HG03139 (cell line): ENCODE results near the gene PREP.
"Not testable (repeated sequence)": the region's sequence is repeated elsewhere in the genome, so short reads cannot be mapped to it uniquely, and the experiment has no call there.

Source experiments
- ATAC-seq: cut with Tn5 transposase; IDR thresholded peaks from one replicate; pipeline ENCODE4 v1.9.1; 2021; ENCODE audit not compliant: unreplicated experiment

PREP gene

DNA sequence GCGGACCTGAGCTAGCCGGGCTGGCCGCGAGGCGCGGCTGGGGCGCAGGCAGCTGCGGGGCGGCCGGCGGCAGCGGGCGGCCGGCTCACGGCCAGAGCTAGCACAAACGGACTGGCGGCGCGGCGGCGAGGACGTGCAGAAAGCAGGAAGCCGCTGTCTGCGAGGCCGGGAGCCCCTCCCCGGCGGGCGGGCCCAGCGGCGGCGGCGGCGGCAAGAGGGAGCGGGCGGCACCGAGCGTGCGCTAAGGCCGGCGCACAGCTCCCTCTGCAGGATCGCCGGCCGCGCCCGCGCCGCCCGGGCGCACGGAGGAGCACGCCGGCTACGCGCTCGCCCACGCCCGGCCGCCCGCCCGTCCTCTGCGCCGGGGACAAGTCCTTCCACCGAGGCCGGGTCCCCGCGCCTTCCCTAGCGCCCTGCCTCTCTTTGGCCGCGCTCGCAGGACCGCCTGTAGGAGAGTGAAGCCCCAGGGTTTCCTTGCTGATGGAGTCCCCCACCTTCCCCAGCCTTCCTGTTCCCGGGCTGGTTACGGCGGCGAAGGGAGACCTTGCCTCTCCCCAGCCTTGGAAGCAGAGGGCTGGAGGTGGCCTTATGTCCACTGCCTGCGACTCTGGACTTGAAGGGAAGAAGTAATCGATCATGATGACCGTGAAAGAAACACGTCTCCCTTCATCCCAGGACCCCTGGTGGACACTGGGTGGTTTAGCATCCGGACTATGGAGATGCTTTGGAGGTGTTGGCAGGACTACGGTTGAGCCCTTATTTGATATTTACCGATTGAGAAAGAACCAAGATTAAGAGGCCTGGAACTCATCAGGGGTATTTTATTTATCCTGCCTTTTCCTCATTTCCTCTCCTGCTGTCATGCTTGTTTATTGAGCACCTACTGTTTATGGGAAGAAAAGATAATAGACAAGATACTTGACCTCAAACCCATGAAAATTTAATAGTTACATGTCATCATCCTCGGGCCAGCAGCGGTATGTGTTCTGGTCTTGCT, at the start of gene PREP:
Gene PREP (minus strand): TSS at position 144 of the 997 bp plus-strand sequence. CDS start 191 bp downstream, outside the sequence.
- peak; percentile 90 for ATAC-seq

DNA sequence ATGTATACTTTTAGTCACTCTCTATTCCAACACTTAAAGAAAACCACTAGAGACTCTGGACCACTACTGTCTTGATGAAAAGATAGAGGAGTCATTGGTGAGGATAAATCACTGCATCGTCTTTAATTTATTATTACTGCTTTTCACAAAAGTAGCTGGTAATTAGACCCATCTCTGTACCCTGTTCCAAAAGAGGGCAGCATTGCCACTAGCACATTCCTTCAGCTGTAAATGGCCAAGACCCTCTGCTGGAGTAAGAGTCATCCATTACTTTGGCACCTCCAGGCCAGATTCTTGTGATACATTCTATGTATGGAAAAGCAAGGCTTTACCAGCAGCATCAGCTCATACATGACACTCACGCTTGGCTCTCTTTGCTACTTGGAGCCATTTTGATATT, 49.5 kb upstream of the PREP start:
- no peak for ATAC-seq

DNA sequence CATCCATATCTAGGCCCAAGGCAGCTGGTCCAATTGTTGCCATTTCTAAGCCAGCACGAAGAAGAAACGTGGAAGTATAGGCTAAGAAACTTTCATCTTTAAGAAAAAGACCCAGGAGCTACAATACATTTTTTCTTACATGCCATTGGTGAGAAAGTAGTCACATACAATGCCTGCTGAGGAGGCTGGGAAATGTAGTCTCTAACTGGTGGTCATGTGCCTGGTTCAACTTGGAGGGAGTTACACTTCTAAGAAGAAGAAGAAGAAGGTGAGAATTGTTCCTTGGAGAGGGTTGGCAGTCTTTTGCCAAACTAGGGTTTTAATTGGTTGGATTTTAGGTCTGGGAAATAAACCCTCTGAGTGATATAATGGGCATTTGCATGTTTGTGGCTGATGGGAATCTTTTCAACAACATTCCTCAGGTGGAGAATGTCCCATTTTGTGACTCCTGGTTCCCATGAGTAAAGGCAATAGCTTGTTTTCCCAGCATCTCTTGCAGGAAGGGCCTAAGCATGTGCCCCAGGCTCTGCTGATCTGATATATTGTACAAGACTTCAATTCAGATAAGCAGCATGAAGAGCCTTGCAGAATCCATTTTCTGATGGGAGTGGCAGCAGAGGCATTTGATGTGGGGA, 47.0 kb upstream of the PREP start:
- ATAC-seq = no peak

DNA sequence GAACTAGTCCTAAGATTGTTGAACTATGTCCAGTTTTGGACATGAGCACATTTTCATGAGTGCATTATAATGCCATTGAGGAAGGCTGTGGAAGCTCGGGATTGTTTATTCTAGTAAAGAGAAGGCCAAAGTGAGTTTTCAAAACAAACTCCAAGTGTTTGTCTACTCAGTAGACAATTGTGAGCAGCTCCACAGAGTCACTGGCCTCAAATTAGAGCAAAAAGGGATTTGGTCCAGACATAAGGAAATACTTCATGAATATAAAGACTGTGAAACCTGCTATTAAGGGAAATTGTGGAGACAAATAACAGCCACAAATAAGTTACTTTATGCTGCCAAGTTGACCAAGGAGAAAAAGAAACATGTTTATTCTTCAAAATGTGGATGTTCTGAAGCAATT, 42.6 kb upstream of the PREP start:
- ATAC-seq = no peak

DNA sequence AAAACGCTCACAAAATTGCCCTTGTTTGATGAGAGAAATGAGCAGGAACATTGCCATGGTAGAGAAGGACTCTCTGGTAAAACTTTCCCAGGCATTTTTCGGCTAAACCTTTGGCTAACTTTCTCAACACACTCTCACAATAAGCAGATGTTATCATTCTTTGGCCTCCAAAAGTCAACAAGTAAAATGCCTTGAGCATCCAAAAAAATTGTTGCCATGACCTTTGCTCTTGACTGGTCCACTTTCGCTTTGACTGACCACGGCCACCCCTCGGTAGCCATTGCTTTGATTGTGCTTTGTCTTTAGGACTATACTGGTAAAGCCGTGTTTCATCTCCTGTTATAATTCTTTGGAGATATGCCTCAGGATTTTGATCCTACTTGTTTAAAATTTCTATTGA, 41.1 kb upstream of the PREP start:
- no peak for ATAC-seq

DNA sequence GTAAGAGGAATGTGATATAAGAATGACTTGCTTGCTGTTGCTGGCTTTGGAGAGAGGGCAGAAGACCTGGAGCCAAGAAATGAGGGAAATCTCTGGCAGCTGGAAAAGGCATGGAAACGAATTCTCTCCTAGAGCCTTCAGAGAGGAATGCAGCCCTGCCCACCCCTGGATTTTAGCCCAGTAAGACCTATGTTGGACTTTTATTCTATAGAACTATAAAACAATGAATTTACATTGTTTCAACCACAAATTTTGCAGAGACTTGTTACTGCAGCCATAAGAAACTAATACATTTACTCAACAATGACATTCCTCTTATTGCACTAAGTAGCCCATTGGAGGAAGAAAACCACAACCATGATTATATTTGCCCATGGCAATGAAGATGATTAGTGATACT, 39.5 kb upstream of the PREP start:
- no peak for ATAC-seq

DNA sequence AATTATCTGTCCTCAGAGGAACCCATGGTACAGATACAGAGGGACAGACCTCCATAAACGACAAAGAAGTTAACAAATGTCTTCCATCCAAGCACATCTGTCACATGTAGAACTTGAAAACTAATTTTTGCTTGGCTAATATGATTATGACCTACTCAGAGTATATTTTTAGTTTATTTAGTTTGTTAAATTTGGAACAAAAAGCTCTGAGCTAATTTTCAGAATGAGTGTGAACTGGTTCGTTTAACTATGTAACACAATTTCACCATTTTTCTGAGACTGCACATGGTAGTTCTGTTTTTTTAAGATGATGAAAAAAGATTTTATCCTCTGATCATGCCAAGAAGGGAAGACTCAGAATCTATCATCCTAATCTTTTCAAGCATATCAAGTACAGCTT, 34.4 kb upstream of the PREP start:
- no peak for ATAC-seq

DNA sequence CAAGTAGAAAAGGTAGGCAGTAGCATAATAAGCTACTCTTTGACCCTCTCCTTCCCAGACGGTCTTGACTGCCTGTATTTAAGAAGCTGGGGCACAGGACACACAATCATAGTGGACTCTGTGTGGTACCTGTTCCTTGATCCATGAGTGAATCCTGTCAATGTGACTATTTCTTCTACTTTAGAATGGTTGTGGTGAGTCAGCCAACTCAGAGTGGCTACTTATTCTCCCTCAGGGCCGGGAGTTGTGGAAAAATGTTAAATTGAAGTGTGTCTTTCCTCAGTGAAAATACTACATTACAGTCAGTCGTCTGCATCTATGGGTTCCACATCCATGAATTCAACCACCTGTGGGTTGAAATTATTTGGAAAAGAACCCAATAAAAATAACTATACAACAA, 30.8 kb upstream of the PREP start:
- ATAC-seq = no peak

DNA sequence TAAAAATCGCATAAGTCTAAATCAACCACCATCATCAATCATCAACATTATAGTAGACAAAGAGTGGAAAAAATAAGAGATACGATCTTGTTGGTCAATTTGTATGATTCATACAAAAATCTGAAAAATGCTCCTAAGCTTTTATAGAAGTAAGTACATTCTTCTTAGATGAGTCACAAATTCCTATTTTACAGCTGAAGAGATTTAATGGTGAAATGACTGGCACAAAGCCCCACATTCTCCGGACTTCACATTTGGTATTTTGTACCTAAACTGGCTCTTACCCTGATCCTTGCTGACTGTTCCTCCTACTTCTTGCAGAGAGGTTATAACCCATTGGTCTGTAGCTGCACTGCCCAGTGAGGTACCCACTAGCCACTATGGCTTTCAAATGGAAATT, 29.9 kb upstream of the PREP start:
- ATAC-seq = no peak

DNA sequence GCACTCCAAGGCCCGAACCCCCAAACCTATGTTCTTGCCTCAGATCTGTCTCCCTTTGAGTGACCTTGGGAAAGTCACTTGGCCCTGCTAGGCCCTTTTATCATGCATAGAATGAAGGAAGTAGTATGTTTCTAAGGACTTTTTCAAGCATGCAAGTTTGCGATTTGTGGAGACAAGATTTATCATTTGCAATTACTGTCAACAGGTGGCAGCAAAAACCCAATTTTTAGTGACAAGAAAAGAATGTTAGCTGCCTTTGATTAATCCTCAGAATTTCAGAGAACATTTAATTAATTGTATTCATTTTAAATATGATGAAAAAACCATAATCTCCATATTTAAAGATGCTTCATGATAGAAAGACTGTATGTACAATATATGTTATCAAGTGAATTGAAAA, 28.3 kb upstream of the PREP start:
- ATAC-seq = no peak

DNA sequence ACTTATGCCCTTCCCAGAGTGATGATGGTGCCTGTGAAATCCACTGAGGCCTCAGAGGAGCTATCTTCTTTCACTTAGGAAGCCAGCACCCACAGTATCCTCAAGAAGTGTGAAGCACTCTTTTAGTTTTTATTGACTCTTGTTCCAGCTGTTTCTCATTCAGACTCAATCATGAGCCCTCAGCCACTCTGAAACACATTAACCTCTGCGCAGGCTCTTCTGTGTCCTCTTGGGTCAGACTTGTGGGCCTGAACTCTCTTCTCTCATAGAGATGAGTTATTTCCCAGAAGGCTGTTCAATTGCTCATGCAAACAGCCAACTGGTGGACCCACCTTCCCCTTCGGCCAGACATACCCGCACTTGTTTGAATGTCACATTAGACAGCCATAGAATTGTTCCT, 27.8 kb upstream of the PREP start:
- ATAC-seq = no peak

DNA sequence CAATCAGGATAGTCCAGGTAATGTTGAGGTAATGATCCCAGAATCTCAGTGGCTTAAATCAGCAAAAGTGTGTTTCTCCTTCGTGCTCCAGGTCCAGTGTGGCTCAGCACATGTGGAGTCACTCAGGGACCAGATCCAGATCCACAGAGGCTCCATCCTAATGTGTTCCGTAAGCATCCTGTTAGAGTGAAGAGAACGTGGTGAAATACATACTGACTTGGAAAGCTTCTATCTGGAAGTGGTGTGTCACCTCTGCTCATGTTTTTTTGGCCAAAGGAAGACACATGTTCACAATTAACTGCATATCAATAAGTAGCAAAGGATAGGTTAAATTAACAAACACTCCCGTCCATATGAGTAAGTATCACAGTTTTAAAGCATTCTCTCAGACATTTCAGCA, 26.8 kb upstream of the PREP start:
- no peak for ATAC-seq

DNA sequence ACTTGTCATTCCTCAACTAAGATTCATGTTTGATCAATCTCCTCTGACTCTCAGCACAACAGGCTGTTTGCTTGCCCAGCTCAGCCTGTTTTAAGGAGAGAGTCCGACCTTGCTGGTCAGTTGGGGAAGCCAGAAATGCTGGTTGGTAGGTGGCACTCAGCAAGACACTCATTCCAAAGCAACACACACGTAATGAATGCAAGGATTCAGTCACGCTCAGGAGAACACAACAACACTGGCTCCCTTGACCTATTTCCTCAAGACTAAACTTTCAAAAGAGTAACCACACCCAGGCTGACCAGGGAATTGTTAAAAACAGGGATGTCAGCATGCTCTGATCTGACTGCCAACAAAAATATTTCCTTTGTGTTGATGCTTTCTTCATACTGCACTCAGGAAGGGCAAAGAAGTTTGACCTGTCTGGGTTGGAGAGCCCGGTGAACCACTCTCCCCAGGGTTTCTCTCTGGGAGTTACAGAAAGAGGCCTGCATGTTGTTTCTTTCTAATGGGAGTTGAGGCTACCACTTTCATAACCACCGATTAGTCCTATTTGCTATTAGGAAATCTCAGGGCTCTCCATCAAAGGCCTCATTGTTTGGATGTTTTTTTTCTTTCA, 25.6 kb upstream of the PREP start:
- ATAC-seq = no peak

DNA sequence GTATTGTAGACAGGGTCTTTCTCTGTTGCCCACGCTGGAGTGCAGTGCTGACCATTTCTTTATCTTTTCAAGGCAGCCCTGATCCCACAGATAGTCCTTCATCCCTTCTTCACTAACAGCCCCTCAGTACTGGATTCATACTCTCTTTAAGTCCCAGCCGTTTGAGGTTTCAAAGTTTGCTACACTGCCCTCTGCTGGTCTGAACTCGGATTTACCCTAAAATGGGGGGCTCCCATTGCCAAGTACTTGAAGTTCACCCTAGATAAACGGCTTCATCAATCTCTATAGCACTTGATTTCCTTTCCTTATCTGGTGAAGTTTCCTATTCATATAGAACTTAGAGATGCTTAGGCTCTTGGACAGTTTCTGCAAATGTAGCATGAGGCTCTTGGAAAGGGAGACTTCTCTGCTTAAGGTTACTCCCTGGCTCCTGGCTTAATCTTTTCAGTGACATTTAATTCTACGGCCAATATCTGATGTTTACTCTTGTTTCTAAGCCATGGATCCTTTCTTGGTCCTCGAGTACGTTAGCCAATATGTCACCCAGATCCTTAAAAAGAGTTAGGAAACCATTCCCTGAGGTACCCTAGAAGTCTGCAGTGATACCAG, 21.4 kb upstream of the PREP start:
- ATAC-seq = no peak

DNA sequence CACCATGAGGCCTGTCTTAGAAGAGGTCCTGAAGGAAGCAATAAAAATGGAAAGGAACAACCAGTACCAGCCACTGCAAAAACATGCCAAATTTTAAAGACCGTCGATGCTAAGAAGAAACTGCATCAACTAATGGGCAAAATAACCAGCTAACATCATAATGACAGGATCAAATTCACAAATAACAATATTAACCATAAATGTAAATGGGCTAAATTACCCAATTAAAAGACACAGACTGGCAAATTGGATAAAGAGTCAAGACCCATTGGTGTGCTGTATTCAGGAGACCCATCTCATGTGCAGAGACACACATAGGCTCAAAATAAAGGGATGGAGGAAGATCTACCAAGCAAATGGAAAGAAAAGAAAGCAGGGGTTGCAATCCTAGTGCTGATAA, 14.1 kb upstream of the PREP start:
- not testable (repeated sequence) for ATAC-seq

DNA sequence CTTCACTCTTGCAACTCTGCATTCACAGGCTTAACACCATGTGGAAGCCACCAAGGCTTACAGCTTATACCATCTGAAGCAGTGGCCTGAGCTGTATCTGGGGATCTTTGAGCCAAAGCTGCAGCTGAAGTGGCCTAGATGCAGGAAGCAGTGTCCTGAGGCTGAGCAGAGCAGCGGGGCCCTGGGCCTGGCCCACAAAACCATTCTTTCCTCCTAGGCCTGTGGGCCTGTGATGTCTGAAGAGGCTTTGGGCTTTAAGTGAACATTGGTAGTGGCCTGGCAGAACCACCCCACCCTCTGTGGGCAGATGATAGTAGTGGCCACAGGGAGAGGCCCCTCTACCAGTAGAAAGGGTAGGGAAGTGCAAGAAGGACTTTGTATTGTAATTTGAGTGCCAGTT, 6.9 kb upstream of the PREP start:
- no peak for ATAC-seq

DNA sequence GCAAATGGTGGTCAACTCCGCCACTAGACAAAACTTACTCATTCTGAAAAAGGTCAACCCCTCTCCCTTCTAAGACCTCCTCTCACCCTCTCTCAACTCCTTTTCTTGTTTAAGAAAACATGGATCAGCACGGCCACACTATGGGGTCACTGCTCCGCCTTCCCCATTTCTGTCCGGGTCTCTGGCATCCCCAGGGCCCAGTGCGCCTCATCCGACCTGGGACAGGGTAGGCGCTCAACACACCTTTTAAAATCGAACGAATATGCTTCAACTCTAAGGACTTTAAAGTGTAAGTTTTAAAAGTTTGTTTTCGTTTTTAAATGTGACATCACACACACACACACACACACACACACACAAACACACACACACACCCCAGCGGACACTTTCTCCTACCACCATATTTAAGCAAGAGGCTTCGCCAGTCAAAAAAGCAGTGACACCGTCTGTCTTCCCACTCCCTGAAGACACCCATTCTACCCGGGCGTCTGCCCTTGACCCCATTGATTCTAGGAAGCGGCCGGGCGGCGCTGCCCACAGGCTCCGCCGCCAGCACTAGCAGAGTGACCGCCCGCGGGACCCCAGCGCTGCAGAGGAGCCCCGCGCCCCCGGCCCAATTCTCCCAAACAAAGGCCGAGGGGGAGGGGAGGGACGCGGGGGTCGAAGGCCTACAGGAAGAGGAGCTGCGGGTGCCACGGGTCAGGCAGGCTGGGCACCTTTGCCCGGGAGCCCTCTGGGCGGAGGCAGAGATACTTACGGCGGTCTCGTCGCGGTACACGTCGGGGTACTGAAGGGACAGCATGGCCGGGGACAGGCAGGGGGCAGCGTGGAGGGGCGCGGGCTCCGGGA, 568 bp downstream of the PREP start:
- ATAC-seq = peak; percentile 37

DNA sequence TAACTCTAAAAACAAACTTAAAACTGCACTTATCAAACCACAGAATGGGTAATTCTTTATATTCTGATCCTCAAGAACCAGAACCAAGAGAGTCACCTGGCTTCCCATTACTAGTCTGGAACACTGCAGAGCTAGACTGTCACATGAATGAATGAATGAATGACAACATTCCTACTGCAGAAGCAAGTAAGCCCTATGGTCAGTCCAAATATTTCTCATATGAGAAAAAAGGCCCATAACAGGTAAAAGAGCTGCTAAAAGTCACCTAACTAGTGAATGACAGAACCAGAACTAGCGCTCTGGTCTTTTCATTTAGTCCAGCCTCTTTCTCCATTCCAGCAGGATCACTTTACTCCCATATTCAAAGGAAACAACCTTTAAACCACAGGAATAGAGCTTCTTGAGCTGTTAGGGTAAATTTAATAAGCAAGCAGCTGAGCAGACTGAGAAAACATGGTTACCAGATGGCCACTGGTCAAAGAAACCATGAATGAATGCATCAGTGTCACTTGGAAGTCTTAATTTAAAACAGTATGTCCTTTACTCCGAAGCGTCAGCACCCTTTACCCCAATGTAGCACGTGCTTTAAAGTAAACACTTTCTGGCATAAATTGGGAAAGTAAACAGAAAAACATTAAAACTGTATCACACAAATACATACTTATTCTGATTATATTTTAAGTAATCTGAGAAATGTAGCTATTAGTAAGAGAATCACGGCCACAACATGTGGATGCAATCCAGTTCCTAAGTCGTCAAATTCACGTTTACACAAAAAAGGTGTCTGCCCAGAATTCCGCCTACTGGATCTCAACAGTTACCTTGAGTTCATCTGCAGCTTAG, 1.4 kb downstream of the PREP start:
- no peak for ATAC-seq

DNA sequence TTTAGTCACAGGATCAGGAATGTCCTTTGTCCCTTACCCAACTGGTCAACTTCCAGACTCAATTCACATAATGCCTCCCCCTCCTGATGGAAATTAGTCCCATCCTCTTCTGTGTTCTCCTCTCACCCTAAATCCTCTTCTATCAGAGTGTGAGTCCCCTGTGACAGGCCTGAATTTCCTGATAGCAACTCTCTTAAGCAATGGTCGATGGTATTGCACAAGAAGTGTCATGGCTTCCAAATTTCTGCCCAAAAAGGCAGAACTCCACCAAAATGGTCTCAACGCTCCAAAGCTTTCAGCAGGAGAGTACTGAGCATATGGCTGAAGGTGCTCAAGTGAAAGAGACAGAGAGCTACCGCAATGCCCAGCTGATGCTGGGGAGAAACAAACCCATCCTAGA, 2.4 kb downstream of the PREP start:
- no peak for ATAC-seq

DNA sequence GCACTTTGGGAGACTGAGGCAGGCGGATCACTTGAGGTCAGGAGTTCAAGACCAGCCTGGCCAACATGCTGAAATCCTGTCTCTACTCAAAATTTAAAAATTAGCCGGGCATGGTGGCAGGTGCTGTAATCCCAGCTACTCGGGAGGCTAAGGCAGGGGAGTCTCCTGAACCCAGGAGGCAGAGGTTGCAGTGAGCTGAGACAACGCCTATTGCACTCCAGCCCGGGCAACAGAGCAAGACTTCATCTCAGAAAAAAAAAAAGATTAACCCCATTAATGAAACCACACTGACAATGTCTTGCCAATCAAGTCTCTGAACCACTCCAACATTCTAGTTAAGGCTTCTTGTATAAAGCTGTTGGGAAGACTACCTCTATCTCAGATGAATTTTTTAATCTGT, 4.0 kb downstream of the PREP start:
- ATAC-seq = no peak
